MM.1S (cell line): Measurements from ENCODE around the gene TAF4B.

Source experiments
- DNase-seq: peaks from one replicate; pipeline ENCODE4 v3.0.0-alpha.2; 2015
- H2AFZ ChIP-seq: fragments of 300-600 bp; sonication (generic); 2 replicates; pipeline ENCODE4 v1.6.0; 2016; ENCODE audit warnings: antibody characterized with exemption, low read length
- H3F3A ChIP-seq: fragments of 300-600 bp; sonication (generic); 2 replicates; pipeline ENCODE4 v1.6.1; 2016; ENCODE audit warnings: mild to moderate bottlenecking, antibody characterized with exemption, low read length, moderate library complexity, mixed read lengths; ENCODE audit not compliant: insufficient read depth
- H3K27ac ChIP-seq: fragments of 300-600 bp; sonication (generic); 2 replicates; pipeline ENCODE4 v1.5.1; 2016; ENCODE audit warnings: mild to moderate bottlenecking, low read length
- H3K27me3 ChIP-seq: fragments of 300-600 bp; sonication (generic); replicated peaks from 2 replicates; pipeline ENCODE4 v1.6.0; 2016; ENCODE audit warnings: low read length; ENCODE audit not compliant: insufficient read depth
- H3K36me3 ChIP-seq: fragments of 300-600 bp; sonication (generic); replicated peaks from 2 replicates; pipeline ENCODE4 v1.6.1; 2016; ENCODE audit warnings: mild to moderate bottlenecking, low read length, mixed read lengths; ENCODE audit not compliant: insufficient read depth
- H3K4me1 ChIP-seq: fragments of 300-600 bp; sonication (generic); 2 replicates; pipeline ENCODE4 v1.6.1; 2016; ENCODE audit warnings: low read length, mixed read lengths
- H3K4me2 ChIP-seq: fragments of 300-600 bp; sonication (generic); 2 replicates; pipeline ENCODE4 v1.6.0; 2016; ENCODE audit warnings: low read depth, low read length
- H3K4me3 ChIP-seq: fragments of 300-600 bp; sonication (generic); 2 replicates; pipeline ENCODE4 v1.5.1; 2016; ENCODE audit warnings: low read length, mixed read lengths
- H3K79me2 ChIP-seq: fragments of 300-600 bp; sonication (generic); 2 replicates; pipeline ENCODE4 v1.6.1; 2016; ENCODE audit warnings: mixed run types, low read length, mixed read lengths
- H3K9ac ChIP-seq: fragments of 300-600 bp; sonication (generic); 2 replicates; pipeline ENCODE4 v1.6.1; 2016; ENCODE audit warnings: low read length, mixed read lengths
- H3K9me2 ChIP-seq: fragments of 300-600 bp; sonication (generic); replicated peaks from 2 replicates; pipeline ENCODE4 v1.6.1; 2016; ENCODE audit warnings: mild to moderate bottlenecking, low read length, mixed read lengths; ENCODE audit not compliant: insufficient read depth
- H3K9me3 ChIP-seq: fragments of 300-600 bp; sonication (generic); replicated peaks from 2 replicates; pipeline ENCODE4 v1.6.1; 2016; ENCODE audit warnings: mild to moderate bottlenecking, low read length, mixed read lengths; ENCODE audit not compliant: insufficient read depth
- H4K20me1 ChIP-seq: fragments of 300-600 bp; sonication (generic); 2 replicates; pipeline ENCODE4 v1.6.1; 2016; ENCODE audit warnings: mild to moderate bottlenecking, low read length, moderate library complexity, mixed read lengths; ENCODE audit not compliant: insufficient read depth
- CTCF ChIP-seq: fragments of 300-600 bp; sonication (generic); IDR thresholded peaks from 2 replicates; pipeline ENCODE4 v1.5.1; 2016; ENCODE audit warnings: antibody characterized with exemption, low read length, mixed read lengths
- EZH2 ChIP-seq: fragments of 300-600 bp; sonication (generic); optimal IDR thresholded peaks from 2 replicates; pipeline ENCODE3; 2017; ENCODE audit warnings: low read depth, mild to moderate bottlenecking, antibody characterized with exemption, low read length, mixed read lengths
- EZH2phosphoT487 ChIP-seq: fragments of 300-600 bp; sonication (generic); IDR thresholded peaks from 2 replicates; pipeline ENCODE4 v1.6.1; 2018; ENCODE audit warnings: antibody characterized with exemption, low read length

TAF4B gene

DNA sequence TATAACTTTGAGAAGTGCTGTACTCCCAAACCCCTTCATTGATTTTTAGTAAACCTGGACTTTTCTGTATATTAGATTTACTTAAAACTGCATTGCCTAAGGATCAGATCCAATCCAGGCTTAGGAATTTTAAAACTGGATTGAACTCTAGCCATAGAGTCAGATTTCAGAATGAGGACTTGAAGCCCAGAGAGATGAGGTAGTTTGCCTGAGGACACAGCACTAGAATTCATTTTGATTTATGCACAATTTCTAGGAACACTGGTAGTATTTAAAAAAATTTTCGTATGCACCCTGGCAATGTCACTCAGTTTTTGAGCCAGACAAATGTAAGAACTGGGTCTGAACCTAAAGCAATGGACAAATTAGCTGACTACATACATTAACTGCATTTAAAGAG lies 177.2 kb downstream of the TAF4B start:
- Histone ChIP-seq H3K27me3 (no peaks in the 10 kb centered on the region), H3K79me2 (no peaks in the 10 kb centered on the region), H3K4me1 (no peaks in the 10 kb centered on the region), H4K20me1 (no peaks in the 10 kb centered on the region), H3K9me2 (no peaks in the 10 kb centered on the region), H3K9me3 (no peaks in the 10 kb centered on the region), H3F3A (no peaks in the 10 kb centered on the region), H3K27ac (no peak overlapping the region), H3K4me3 (no peak overlapping the region), H3K9ac (no peak overlapping the region), H2AFZ (no peak overlapping the region), H3K4me2 (no peak overlapping the region), H3K36me3 (no peaks in the 10 kb centered on the region)
- no peak for TF ChIP-seq EZH2phosphoT487
- no peak for TF ChIP-seq EZH2
- no peak for TF ChIP-seq CTCF
- DNase-seq: no peak

DNA sequence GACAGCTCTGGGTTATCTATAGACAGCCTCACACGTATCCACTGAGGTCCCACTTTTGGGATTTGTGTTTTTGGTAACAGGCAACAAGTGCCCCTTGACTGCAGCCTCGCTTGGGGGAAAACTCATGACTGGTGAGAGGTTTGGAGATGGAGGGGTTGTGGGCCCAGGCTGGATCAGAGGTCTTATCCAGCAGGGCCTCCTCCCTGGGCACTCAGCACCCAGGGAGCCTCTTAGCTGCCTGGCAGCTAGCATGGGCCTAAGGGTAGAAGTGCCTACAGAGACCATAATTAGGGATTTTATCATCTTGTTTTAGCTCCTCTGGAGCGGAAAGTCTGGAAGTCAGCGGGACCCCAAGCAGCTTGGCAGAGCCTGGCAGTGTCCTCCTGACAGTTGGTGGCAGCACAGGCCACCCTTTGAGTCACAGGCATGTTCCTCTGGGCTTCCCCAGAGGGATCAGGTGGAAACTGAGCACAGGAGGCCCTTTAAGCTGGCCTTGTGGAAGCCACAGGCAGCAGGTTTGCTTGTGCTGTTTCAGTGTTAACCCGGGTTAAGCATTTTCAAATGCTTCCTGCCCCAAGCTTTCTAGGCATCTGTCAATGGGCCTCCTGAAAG lies 179.1 kb downstream of the TAF4B start:
- Histone ChIP-seq H3K9ac (no peak overlapping the region), H3K27ac (no peak overlapping the region), H3K4me1 (0 out of 2 replicates have a peak, but pooled peaks cover 4% of the 10 kb centered on the region), H2AFZ (no peak overlapping the region), H3K36me3 (no peaks in the 10 kb centered on the region), H3K9me3 (no peaks in the 10 kb centered on the region), H3K27me3 (no peaks in the 10 kb centered on the region), H3K4me3 (no peak overlapping the region), H4K20me1 (no peaks in the 10 kb centered on the region), H3K4me2 (no peak overlapping the region), H3F3A (no peaks in the 10 kb centered on the region), H3K9me2 (no peaks in the 10 kb centered on the region), H3K79me2 (no peaks in the 10 kb centered on the region)
- TF ChIP-seq CTCF (peak; percentile 61), EZH2 (no peak), EZH2phosphoT487 (no peak)
- peak; percentile 51 for DNase-seq

GRCh38 chr18:26406324-26406723 lies 180.1 kb downstream of the TAF4B start:
- DNase-seq: no peak
- no peaks in the 10 kb centered on the region for H3K9me2 ChIP-seq
- H3K4me1 ChIP-seq: 0 out of 2 replicates have a peak, but pooled peaks cover 7% of the 10 kb centered on the region
- no peaks in the 10 kb centered on the region for H3K27me3 ChIP-seq
- no peaks in the 10 kb centered on the region for H3F3A ChIP-seq
- no peaks in the 10 kb centered on the region for H4K20me1 ChIP-seq
- no peak overlapping the region for H3K9ac ChIP-seq
- no peaks in the 10 kb centered on the region for H3K79me2 ChIP-seq
- H3K9me3 ChIP-seq: no peaks in the 10 kb centered on the region
- TF ChIP-seq EZH2phosphoT487: no peak
- TF ChIP-seq EZH2: no peak
- TF ChIP-seq CTCF: no peak
- no peaks in the 10 kb centered on the region for H3K36me3 ChIP-seq
- no peak overlapping the region for H2AFZ ChIP-seq
- no peak overlapping the region for H3K4me3 ChIP-seq
- no peak overlapping the region for H3K4me2 ChIP-seq
- H3K27ac ChIP-seq: no peak overlapping the region
